Measurements from ENCODE around the gene RARS1.

The RARS1 gene

GRCh38 chr5:168553377-168554130 lies 67.3 kb downstream of the RARS1 start:
- no peak for DNase-seq (ENCODE audit: low read depth in 2 of 3, low spot score in 1 of 3)

GRCh38 chr5:168557389-168557788 lies 71.1 kb downstream of the RARS1 start:
- DNase-seq (ENCODE audit: low read depth in 2 of 3, low spot score in 1 of 3) = no peak

GRCh38 chr5:168562279-168562678 lies 76.0 kb downstream of the RARS1 start:
- no peak for DNase-seq (ENCODE audit: low read depth in 2 of 3, low spot score in 1 of 3)

GRCh38 chr5:168563959-168564358 lies 77.7 kb downstream of the RARS1 start:
- DNase-seq (ENCODE audit: low read depth in 2 of 3, low spot score in 1 of 3) = no peak

- DNase-seq (ENCODE audit: low read depth in 2 of 3, low spot score in 1 of 3) = no peak
Measured at GRCh38 chr5:168568738-168569137, 82.5 kb downstream of the RARS1 start.
